Activated CD4-positive, alpha-beta T cell treated with anti-CD3 and anti-CD28 coated beads for 48 hours (primary cell): ENCODE measurements around the gene KATNBL1.

Source experiments
- DNase-seq: peaks from one replicate; pipeline ENCODE4 v3.0.0-alpha.2; 2020

Gene KATNBL1

DNA sequence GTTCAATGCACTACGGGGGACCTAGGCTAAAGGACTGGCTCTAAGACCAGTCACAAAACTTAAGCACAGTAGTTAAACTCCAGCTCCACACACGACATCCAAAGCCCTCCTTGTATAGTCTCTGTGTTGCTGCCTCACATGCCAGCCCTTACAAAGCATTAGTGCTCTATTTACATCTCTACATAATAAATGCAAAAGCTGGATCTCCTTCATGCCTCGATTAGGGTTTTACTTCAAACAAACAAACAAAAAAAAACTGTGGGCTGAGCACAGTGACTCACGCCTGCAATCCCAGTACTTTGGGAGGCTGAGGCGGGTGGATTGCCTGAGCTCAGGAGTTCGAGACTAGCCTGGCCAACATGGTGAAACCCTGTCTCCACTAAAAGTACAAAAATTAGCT, 98.4 kb downstream of the KATNBL1 start:
- no peak for DNase-seq

DNA sequence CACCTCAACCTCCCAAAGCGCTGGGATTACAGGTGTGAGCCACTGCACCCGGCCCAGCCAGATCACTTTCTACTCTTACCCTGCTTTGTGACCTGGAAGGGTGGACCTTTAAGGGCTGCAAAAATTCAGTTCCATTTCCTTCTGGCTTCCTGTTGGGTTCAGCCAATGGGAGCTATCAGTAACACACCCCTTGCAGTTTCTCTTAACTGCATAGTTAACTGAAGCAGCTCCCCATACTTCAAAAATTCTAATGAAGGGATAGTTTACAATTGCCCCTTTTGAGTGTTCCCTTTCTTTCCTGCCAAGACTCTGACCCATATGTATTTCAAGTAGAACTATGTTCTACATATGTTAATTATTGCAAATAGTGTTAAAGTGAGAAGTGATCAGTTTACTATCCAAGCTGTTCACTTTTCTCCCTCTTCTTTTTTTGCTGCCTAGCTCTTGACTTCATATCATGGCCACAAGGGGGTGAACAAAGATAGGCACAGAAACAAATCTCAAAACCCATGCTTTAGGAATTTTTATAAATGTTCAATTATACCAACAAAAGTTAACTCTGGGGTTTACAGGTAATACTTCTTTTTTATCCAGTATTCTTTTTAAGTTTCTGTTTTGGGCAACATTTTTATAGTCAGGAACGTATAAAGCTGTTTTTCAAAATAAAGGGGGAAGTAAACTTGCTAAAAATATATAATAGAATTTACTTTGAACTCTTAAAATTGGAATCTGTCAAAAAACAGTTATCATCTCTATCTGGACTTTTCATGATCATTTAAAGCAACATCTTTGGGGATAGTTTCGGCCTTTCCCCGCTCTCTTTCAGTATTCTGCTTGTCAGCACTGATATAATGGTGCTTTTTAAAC, 99.9 kb downstream of the KATNBL1 start:
- no peak for DNase-seq

DNA sequence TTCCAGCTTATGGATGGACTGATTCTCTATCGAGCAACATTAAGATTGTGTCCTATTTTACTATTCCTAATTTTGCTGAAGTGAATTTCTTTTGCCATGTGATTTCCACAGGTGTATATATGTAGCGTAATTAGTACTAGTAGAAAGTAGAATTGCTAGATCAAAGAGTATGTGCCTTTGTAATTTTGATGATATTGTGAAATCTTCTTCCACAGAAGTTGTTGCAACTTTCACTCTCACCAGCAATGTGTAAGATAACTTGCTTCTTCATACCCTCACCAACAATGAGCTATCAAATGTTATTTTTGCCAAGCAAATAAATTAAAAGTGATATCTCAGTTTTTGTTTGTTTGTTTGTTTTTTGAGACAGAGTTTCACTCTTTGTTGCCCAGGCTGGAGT, 102.6 kb downstream of the KATNBL1 start:
- no peak for DNase-seq

DNA sequence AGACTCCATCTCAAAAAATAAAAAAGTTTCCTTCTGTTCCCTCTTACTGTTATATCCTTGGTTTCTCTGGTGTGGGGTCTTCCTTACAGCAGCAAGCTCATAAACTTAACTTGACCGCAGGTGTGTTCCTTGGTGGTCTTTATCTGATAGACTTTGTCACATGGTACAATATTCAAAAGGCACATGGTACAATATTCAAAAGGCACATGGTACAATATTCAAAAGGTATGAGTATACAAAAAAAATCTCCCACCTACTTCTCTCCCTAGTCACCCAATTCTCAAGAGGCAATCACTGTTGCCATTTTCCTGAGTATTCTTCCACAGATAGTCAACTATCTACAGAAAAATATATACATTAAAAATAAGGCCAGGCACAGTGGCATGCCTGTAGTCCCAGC, 103.5 kb downstream of the KATNBL1 start:
- no peak for DNase-seq

DNA sequence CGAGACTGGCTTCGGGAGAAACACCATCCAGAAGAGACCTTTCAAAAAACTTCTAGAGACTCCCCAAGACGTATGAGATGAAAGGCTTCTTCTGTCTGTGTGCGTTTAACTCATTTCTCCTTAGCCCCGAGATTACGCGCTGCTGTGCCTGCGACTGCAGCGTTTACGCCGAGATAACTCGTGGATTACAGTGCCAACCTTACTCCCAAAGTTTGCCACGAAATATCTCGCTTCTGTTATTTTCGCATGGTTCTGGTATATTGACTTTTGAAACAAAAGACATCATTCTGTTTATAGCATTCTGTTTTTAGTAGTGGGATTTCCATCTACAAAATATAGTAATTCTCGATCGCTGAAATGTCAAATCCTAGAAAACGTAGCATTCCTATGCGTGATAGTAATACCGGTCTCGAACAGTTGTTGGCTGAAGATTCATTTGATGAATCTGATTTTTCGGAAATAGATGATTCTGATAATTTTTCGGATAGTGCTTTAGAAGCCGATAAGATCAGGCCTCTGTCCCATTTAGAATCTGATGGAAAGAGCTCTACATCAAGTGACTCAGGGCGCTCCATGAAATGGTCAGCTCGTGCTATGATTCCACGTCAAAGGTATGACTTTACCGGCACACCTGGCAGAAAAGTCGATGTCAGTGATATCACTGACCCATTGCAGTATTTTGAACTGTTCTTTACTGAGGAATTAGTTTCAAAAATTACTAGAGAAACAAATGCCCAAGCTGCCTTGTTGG, 107.5 kb downstream of the KATNBL1 start:
- DNase-seq = no peak

DNA sequence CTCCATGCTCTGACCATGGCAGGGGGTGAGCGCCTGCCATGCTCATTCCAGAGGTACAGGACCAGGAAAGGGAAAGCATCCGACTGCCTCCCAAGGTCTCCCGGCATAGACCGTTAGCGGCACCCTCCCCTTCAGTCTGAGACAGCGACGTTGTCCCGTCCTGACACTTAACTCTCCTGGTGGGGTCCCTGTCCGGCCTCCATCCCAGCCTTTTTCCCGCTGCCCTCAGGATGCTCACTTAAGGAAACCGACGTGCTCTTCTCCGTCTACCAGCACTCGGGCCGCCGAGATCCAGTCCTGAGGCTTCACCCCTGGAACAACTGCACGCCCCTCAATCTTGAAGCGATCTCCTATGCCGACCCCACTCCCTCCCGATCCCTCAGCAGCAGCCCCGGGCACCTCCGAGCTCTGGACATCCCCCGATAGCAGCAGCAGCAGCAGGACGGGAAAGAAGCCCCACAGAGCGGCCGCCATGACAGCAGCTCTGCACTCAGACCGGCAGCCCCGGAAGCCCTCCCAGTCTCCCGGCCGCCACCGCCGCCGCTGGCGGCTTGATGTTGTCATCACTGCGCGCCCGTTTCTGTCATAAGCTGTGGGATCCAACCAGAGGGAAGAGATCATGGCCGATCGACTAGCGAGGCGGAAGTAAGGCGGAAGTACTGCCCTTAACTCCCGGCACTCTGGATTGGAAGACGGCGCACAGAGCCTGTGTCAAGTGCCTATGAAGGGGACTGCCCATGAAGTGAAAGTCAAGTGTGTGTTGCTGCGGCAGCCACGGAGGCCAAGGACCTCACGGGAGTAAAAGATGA, 108.3 kb downstream of the KATNBL1 start, which contains the start of the genes EMC7 and PGBD4:
Gene EMC7 (minus strand): TSS at position 497 of the 809 bp plus-strand sequence. CDS start 23 bp downstream, at position 474.
Gene PGBD4 (plus strand): TSS at position 718 of the 809 bp plus-strand sequence. CDS start 449 bp downstream, outside the sequence.
- peak; percentile 99 for DNase-seq

DNA sequence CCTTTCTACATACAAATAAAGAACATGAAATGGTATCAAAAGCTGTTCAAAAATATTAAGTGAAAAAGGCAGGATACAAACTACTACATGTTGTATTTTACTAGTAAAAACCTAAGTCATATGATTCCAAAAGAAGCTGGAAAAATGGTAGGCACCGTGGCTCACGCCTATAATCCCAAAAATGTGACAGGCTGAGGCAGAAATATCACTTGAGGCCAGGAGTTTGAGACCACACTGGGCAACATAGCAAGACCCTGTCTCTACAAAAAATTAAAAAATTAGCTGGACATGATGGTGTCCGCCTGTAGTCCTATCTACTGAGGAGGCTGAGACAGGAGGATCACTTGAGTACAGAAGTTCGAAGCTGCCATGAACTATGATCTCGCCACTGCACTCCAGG, 110.0 kb downstream of the KATNBL1 start:
- DNase-seq = no peak
